HFFc6 (cell line): ENCODE measurements around the gene PDE4D. TPM values are rescaled to one million over a fixed set of nuclear protein-coding genes. Genes with fewer than 3 reads are reported as not detected.

Source experiments
- DNase-seq: peaks from one replicate; pipeline ENCODE4 v3.0.0-alpha.2; 2018
- H3K27ac Mint-ChIP-seq: 2 replicates; pipeline ENCODE4 v1.8.0; 2020; ENCODE audit warnings: mild to moderate bottlenecking, mixed read lengths
- H3K27me3 Mint-ChIP-seq: 2 replicates; pipeline ENCODE4 v1.8.0; 2021; ENCODE audit warnings: mild to moderate bottlenecking, moderate library complexity, mixed read lengths; ENCODE audit not compliant: insufficient read depth
- H3K36me3 Mint-ChIP-seq: 2 replicates; pipeline ENCODE4 v1.8.0; 2021; ENCODE audit warnings: low read depth, mixed read lengths
- H3K4me1 Mint-ChIP-seq: 2 replicates; pipeline ENCODE4 v1.8.0; 2020; ENCODE audit warnings: low read depth, mixed read lengths
- H3K4me3 Mint-ChIP-seq: 2 replicates; pipeline ENCODE4 v1.8.0; 2020; ENCODE audit warnings: mild to moderate bottlenecking, moderate library complexity, mixed read lengths
- H3K9me3 Mint-ChIP-seq: 2 replicates; pipeline ENCODE4 v1.8.0; 2020; ENCODE audit warnings: mild to moderate bottlenecking, mixed read lengths
- CTCF ChIP-seq: fragments of 200-600 bp; sonication (generic); IDR thresholded peaks from 2 replicates; pipeline ENCODE4 v1.5.0; 2021; ENCODE audit warnings: antibody characterized with exemption, mild to moderate bottlenecking
- total RNA-seq, 6 experiments: library from RNA; stranded (reverse); fragmentation: NEBNext Ultra II Directional; extraction: Animal tissue kit (Norgen Biotek cat#: 25700); gene quantifications; 2 replicates in 1 of 6; 3 replicates in 5 of 6; pipeline ENCODE4 v1.2.3, GENCODE V29; 2021

PDE4D gene
- total RNA-seq, 6 experiments from 2014 or later = 1.8 to 7.3 (median 6.2) TPM

DNA sequence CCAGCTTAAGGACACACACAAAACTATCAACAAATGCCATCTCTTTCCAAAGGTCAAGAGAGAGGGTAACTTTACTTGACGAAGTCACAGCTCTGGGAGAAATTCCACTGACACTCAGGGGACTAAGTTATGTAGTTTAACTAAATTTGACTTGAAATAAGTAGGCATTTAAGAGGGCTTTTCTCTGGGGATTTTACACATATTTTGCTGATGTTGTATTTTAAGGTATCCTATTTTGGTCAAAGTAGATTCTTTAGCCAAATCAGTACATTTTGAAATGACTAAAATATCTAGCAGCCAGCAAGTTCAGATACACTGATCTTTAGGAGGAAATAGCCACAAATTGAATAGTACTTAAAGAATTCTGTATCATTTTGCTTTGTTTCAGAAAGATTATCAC lies 652.0 kb downstream of the PDE4D start:
- H3K27me3 Mint-ChIP-seq = peaks cover 2% of the 10 kb centered on the region; the same call in 1 of the 2 replicates

GRCh38 chr5:59241119-59241518 lies 652.4 kb downstream of the PDE4D start:
- no peak overlapping the region for H3K27ac Mint-ChIP-seq
- TF ChIP-seq CTCF = no peak
- H3K4me1 Mint-ChIP-seq = no peaks in the 10 kb centered on the region

More for the DNA sequence above, 652.0 kb downstream of the PDE4D start:
- DNase-seq = no peak
- Mint-ChIP-seq H3K9me3 (no peaks in the 10 kb centered on the region), H3K36me3 (no peaks in the 10 kb centered on the region), H3K4me1 (peaks cover 4% of the 10 kb centered on the region; the same call in 1 of the 2 replicates), H3K27ac (no peak overlapping the region), H3K4me3 (no peak overlapping the region)
- no peak for TF ChIP-seq CTCF

GRCh38 chr5:59238126-59238902 lies 655.2 kb downstream of the PDE4D start:
- DNase-seq = no peak
- Mint-ChIP-seq H3K27ac (no peak overlapping the region), H3K36me3 (no peaks in the 10 kb centered on the region), H3K4me1 (no peaks in the 10 kb centered on the region), H3K9me3 (no peaks in the 10 kb centered on the region), H3K4me3 (no peak overlapping the region), H3K27me3 (peaks cover 9% of the 10 kb centered on the region; the same call in 1 of the 2 replicates)
- TF ChIP-seq CTCF = no peak

More at GRCh38 chr5:59241119-59241518, 652.4 kb downstream of the PDE4D start:
- no peaks in the 10 kb centered on the region for H3K36me3 Mint-ChIP-seq
- DNase-seq = no peak
- no peaks in the 10 kb centered on the region for H3K9me3 Mint-ChIP-seq
- H3K4me3 Mint-ChIP-seq = no peak overlapping the region
- peaks cover 2% of the 10 kb centered on the region; the same call in 1 of the 2 replicates for H3K27me3 Mint-ChIP-seq

- Mint-ChIP-seq H3K27ac (no peak overlapping the region), H3K4me1 (no peaks in the 10 kb centered on the region), H3K36me3 (no peaks in the 10 kb centered on the region), H3K4me3 (no peak overlapping the region), H3K9me3 (no peaks in the 10 kb centered on the region), H3K27me3 (peaks cover 9% of the 10 kb centered on the region; the same call in 1 of the 2 replicates)
- TF ChIP-seq CTCF = no peak
- DNase-seq = no peak
Measured at GRCh38 chr5:59236986-59237385, 656.5 kb downstream of the PDE4D start.

DNA sequence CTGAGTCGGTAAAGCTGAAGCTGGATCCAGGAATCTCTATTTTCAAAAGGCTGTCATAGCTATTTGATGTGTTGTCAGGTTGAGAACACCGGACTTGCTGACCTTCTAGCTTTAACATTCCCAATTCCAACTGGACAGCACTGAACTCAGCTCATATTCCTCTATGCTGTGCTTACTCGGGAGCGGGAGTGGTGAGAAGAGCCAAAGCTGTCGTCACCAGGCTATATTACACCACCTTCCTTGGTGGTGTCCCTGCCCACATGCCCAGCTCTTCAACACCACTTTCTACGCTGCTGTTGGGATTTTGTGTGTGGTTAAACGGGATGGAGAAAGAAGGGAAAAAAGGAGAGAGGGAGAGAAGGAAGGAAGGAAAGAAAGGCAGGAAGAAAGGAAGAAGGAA lies 657.1 kb downstream of the PDE4D start:
- no peaks in the 10 kb centered on the region for H3K9me3 Mint-ChIP-seq
- no peaks in the 10 kb centered on the region for H3K4me1 Mint-ChIP-seq
- H3K36me3 Mint-ChIP-seq = no peaks in the 10 kb centered on the region
- TF ChIP-seq CTCF = no peak
- no peak for DNase-seq
- peaks cover 9% of the 10 kb centered on the region; the same call in 1 of the 2 replicates for H3K27me3 Mint-ChIP-seq
- no peak overlapping the region for H3K27ac Mint-ChIP-seq
- H3K4me3 Mint-ChIP-seq = no peak overlapping the region
